SK-N-MC (cell line): ENCODE data around the gene SSR4.

ENCODE experiments used
- EZH2 ChIP-seq: fragments of 200-600 bp; sonication (generic); IDR thresholded peaks from one replicate; pipeline ENCODE4 v1.6.1; 2017; ENCODE audit warnings: antibody characterized with exemption
- FOXP2 ChIP-seq: optimal IDR thresholded peaks from 2 replicates; pipeline ENCODE3; 2011; ENCODE audit warnings: mild to moderate bottlenecking, moderate library complexity; ENCODE audit not compliant: insufficient read depth; ENCODE audit errors: extremely low read length, control extremely low read depth
- POLR2AphosphoS5 ChIP-seq: IDR thresholded peaks from 2 replicates; pipeline ENCODE4 v1.6.1; 2012; ENCODE audit warnings: mild to moderate bottlenecking, low read depth, low read length, borderline replicate concordance

GRCh38 chrX:153769158-153769864 lies 25.2 kb upstream of the SSR4 start:
- TF ChIP-seq POLR2AphosphoS5 (no peak), EZH2 (no peak), FOXP2 (no peak)
